ENCODE data around the gene KCNA10. TPM values are rescaled to one million over a fixed set of nuclear protein-coding genes. Genes with fewer than 3 reads are reported as not detected.
"Not testable (repeated sequence)": the region's sequence is repeated elsewhere in the genome, so short reads cannot be mapped to it uniquely, and the experiment has no call there.

The KCNA10 gene
- total RNA-seq, 6 donors from 2014 or later: not detected

GRCh38 chr1:110520827-110521226 lies 1.9 kb upstream of the KCNA10 start:
- whole genome bisulfite sequencing, 2 donors: 53 to 56% methylated on average over 3 of the region's 3 CpGs
- no peaks in the 10 kb centered on the region for H3K36me3 ChIP-seq
- no peaks in the 10 kb centered on the region for H3K27me3 ChIP-seq
- H3K4me3 ChIP-seq: no peak overlapping the region
- no peak overlapping the region for H3K27ac ChIP-seq
- TF ChIP-seq EP300 (IDR thresholded peaks at IDR 0.05) (no peak), POLR2A (IDR thresholded peaks at IDR 0.05) (no peak)
- DNase-seq: no peak
- no peak for ATAC-seq (ENCODE audit: low FRiP score in 2 of 2)
- H3K4me1 ChIP-seq: peaks cover 0 to 9% (median 3%) of the 10 kb centered on the region in 4 donors
- no peaks in the 10 kb centered on the region for H3K9me3 ChIP-seq

- ATAC-seq (ENCODE audit: low FRiP score in 2 of 2): peak in 1 of 2 donors; percentile 20
- no peak for DNase-seq
- WGBS, 2 donors: 72 to 79% methylated on average over 3 to 5 of the region's 5 CpGs
- TF ChIP-seq EP300 (IDR thresholded peaks at IDR 0.05) (no peak), CTCF (IDR thresholded peaks at IDR 0.05) (no peak), POLR2A (IDR thresholded peaks at IDR 0.05) (no peak), POLR2AphosphoS5 (IDR thresholded peaks at IDR 0.05) (no peak)
- Histone ChIP-seq H3K4me1 (no peaks in the 10 kb centered on the region), H3K4me3 (no peak overlapping the region), H3K27me3 (no peaks in the 10 kb centered on the region), H3K27ac (peak overlapping the region in 1 of 4 donors; percentile 28), H3K36me3 (no peaks in the 10 kb centered on the region), H3K9me3 (no peaks in the 10 kb centered on the region)
Observed at GRCh38 chr1:110515891-110516290, 3.1 kb downstream of the KCNA10 start.

GRCh38 chr1:110515041-110515440 lies 3.9 kb downstream of the KCNA10 start:
- H3K27me3 ChIP-seq: no peaks in the 10 kb centered on the region
- H3K27ac ChIP-seq: no peak overlapping the region
- TF ChIP-seq CTCF (IDR thresholded peaks at IDR 0.05) (no peak), POLR2AphosphoS5 (IDR thresholded peaks at IDR 0.05) (no peak), EP300 (IDR thresholded peaks at IDR 0.05) (no peak), POLR2A (IDR thresholded peaks at IDR 0.05) (no peak)
- ATAC-seq (ENCODE audit: low FRiP score in 2 of 2): peak in 1 of 2 donors; percentile 25
- H3K9me3 ChIP-seq: no peaks in the 10 kb centered on the region
- H3K36me3 ChIP-seq: no peaks in the 10 kb centered on the region
- H3K4me1 ChIP-seq: no peaks in the 10 kb centered on the region
- no peak for DNase-seq
- H3K4me3 ChIP-seq: no peak overlapping the region

GRCh38 chr1:110513511-110513910 lies 5.5 kb downstream of the KCNA10 start:
- Histone ChIP-seq H3K4me3 (no peak overlapping the region), H3K27ac (no peak overlapping the region), H3K9me3 (no peaks in the 10 kb centered on the region), H3K27me3 (no peaks in the 10 kb centered on the region), H3K36me3 (no peaks in the 10 kb centered on the region), H3K4me1 (peaks cover 0 to 3% (median 0%) of the 10 kb centered on the region in 4 donors)
- DNase-seq (no peak), ATAC-seq (ENCODE audit: low FRiP score in 2 of 2) (peak in 1 of 2 donors; percentile 48)
- TF ChIP-seq EP300 (IDR thresholded peaks at IDR 0.05) (no peak), CTCF (IDR thresholded peaks at IDR 0.05) (no peak), POLR2A (IDR thresholded peaks at IDR 0.05) (no peak), POLR2AphosphoS5 (IDR thresholded peaks at IDR 0.05) (no peak)
- WGBS, 2 donors: 71 to 82% methylated on average over 7 to 8 of the region's 8 CpGs

GRCh38 chr1:110511436-110511835 lies 7.5 kb downstream of the KCNA10 start:
- TF ChIP-seq POLR2AphosphoS5 (IDR thresholded peaks at IDR 0.05) (no peak), EP300 (IDR thresholded peaks at IDR 0.05) (no peak), CTCF (IDR thresholded peaks at IDR 0.05) (no peak), POLR2A (IDR thresholded peaks at IDR 0.05) (no peak)
- DNase-seq: no peak
- ATAC-seq (ENCODE audit: low FRiP score in 2 of 2): no peak

GRCh38 chr1:110510921-110511320 lies 8.1 kb downstream of the KCNA10 start:
- H3K27me3 ChIP-seq; H3K27ac ChIP-seq; DNase-seq; ATAC-seq (ENCODE audit: low FRiP score in 2 of 2); H3K4me3 ChIP-seq; H3K9me3 ChIP-seq; H3K36me3 ChIP-seq: not testable (repeated sequence)
- 92 to 94% methylated on average over 5 of the region's 5 CpGs for WGBS, 2 donors
- peaks cover 0 to 10% (median 0%) of the 10 kb centered on the region in 4 donors for H3K4me1 ChIP-seq

More at GRCh38 chr1:110511436-110511835, 7.5 kb downstream of the KCNA10 start:
- Histone ChIP-seq H3K4me1 (peaks cover 0 to 10% (median 0%) of the 10 kb centered on the region in 4 donors), H3K4me3 (no peak overlapping the region), H3K36me3 (no peaks in the 10 kb centered on the region), H3K27ac (no peak overlapping the region), H3K27me3 (no peaks in the 10 kb centered on the region), H3K9me3 (no peaks in the 10 kb centered on the region)
- WGBS, 2 donors: 68 to 77% methylated on average over 6 of the region's 6 CpGs
